DMS79 (cell line): Measurements from ENCODE around the gene CHST2.
A peak's percentile ranks its signal among the peaks of the same experiment; 100 is the strongest.

Source experiments
- DNase-seq: peaks from one replicate; lab custom pipeline; 2025; lab: John Stamatoyannopoulos, UW

Gene CHST2

GRCh38 chr3:143099210-143099609 lies 20.4 kb upstream of the CHST2 start:
- no peak for DNase-seq

DNA sequence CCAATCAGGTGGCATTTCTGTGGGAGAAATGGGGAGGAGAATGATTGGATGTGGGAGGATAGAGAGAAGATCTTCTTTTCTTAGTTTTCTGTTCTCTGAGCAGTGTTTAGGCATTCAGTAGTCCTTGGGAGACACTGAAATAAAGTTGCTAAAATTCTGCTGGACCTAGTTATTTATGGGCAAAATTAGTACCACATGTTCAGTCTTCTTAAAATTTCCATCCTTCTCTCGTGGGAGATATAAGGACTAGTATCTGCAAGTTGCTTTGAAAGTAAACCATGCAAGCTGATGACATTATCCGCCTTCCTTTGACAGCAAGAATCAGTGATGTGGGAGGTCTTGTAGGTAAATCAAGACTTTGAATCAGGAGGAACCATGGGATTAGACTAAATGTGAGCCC lies 19.9 kb upstream of the CHST2 start:
- no peak for DNase-seq

DNA sequence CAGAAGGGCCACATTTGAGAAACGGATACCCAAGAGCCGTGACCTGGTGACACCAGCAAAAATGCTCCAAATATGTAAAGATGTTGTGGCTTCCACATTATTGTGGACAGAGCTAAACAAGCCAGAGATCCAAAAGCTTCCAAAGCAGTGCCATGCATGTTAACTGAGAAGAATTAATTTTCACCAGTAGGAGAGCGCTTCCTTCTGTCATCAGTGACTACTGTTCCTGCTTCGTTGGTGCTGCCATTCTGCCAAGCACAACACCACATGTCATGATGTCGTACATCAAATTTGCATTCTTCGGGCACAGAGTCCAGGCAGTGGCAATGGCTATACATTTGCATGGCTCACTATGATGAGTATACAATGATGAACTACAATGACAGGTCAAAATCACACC lies 19.1 kb upstream of the CHST2 start:
- no peak for DNase-seq

GRCh38 chr3:143101792-143102381 lies 17.7 kb upstream of the CHST2 start:
- DNase-seq: no peak

- DNase-seq: no peak
Observed at GRCh38 chr3:143103652-143104051, 15.9 kb upstream of the CHST2 start.

DNA sequence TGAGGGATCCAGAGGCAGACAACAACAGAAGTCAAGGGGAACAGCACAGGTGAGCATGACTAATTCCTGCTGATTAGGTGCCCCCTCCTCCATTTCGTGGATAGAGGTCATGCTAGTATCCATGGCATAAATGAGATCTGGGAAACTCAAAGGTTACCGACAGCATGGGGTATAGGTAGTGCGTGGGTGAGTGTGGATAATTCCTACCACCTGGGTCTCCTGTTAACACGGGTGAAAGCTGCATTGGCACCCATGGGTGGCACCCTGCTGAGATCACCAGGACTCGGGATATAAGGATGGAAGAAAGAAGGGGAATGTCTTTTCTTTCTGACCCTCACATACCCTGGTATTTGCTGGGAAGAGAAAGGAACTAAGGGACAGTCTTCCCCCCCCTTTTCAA lies 14.4 kb upstream of the CHST2 start:
- no peak for DNase-seq

- peak; percentile 15 for DNase-seq
Observed at GRCh38 chr3:143109861-143110260, 9.7 kb upstream of the CHST2 start.

GRCh38 chr3:143110371-143110770 lies 9.2 kb upstream of the CHST2 start:
- DNase-seq: no peak

- DNase-seq: no peak
Observed at GRCh38 chr3:143118630-143119008, 952 bp upstream of the CHST2 start.

- DNase-seq: no peak
Observed at GRCh38 chr3:143119974-143120715, 574 bp downstream of the CHST2 start.

GRCh38 chr3:143120716-143121240 lies 1.2 kb downstream of the CHST2 start:
- no peak for DNase-seq

DNA sequence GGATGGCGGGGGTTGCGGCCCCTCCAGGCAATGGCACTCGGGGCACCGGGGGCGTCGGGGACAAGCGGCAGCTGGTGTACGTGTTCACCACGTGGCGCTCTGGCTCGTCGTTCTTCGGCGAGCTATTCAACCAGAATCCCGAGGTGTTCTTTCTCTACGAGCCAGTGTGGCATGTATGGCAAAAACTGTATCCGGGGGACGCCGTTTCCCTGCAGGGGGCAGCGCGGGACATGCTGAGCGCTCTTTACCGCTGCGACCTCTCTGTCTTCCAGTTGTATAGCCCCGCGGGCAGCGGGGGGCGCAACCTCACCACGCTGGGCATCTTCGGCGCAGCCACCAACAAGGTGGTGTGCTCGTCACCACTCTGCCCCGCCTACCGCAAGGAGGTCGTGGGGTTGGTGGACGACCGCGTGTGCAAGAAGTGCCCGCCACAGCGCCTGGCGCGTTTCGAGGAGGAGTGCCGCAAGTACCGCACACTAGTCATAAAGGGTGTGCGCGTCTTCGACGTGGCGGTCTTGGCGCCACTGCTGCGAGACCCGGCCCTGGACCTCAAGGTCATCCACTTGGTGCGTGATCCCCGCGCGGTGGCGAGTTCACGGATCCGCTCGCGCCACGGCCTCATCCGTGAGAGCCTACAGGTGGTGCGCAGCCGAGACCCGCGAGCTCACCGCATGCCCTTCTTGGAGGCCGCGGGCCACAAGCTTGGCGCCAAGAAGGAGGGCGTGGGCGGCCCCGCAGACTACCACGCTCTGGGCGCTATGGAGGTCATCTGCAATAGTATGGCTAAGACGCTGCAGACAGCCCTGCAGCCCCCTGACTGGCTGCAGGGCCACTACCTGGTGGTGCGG lies 1.9 kb downstream of the CHST2 start:
- DNase-seq: no peak

DNA sequence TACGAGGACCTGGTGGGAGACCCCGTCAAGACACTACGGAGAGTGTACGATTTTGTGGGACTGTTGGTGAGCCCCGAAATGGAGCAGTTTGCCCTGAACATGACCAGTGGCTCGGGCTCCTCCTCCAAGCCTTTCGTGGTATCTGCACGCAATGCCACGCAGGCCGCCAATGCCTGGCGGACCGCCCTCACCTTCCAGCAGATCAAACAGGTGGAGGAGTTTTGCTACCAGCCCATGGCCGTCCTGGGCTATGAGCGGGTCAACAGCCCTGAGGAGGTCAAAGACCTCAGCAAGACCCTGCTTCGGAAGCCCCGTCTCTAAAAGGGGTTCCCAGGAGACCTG lies 2.5 kb downstream of the CHST2 start:
- no peak for DNase-seq

- DNase-seq: no peak
Observed at GRCh38 chr3:143122608-143123352, 3.2 kb downstream of the CHST2 start.

GRCh38 chr3:143123353-143123984 lies 3.9 kb downstream of the CHST2 start:
- DNase-seq: no peak

- DNase-seq: no peak
Observed at GRCh38 chr3:143124601-143125520, 5.3 kb downstream of the CHST2 start.

DNA sequence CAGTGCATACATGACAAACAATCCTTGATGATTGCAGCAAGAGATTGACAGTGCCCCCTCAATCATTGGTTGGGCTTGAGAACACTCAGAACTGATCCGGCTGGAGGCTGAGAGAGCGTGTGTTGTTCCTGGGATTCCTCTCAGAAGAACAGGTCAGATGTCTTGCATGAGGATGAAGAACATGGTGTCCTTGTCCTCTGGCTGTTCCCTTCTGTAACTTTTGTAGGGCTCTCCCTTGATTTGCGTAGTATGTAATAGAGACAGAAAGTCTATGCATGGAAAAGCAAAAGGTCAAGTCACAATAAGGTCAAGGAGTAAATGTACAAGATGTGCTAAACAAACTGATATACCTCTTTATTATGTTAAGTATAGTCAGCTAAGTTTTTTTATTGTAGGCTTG lies 8.2 kb downstream of the CHST2 start:
- DNase-seq: no peak

DNA sequence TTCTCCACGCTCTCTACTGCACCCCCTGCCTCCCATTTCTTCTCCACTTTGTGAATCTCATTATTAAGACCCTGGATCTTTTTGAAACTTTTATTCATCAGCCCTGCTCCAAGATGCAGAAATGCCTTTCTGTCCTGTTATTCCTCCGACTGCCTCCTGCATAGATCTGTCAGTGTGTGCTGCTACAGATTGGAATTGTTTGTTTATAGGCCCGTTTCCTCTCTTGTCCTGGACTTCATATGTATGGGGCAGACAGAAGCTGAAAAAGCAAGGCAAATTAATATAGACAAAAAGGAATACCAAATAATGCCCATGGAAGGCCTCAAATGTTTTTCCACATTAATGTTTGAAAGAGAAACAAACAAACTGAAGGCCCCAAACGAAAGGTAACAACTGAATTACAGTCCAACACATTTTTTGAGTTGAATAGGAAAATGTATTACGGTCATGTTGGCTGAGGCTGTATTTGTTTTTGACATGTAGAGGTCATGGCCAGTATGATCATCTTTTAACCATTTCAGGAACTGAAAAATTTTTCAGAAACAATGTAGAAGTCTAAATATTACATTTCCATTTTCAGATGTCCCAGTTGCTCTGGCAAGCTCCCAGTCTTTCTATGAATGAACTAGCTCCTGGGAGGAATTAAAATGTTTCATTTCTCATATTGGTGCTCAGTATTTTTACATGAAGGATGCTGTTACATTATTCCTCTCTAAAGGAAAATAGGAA lies 8.8 kb downstream of the CHST2 start:
- no peak for DNase-seq

GRCh38 chr3:143132246-143132980 lies 12.8 kb downstream of the CHST2 start:
- no peak for DNase-seq
